GM21529 (cell line): ENCODE measurements around the gene FAM89A.

Experiments
- ATAC-seq: cut with Tn5 transposase; IDR thresholded peaks from one replicate; pipeline ENCODE4 v1.9.1; 2021; ENCODE audit not compliant: unreplicated experiment

The FAM89A gene

DNA sequence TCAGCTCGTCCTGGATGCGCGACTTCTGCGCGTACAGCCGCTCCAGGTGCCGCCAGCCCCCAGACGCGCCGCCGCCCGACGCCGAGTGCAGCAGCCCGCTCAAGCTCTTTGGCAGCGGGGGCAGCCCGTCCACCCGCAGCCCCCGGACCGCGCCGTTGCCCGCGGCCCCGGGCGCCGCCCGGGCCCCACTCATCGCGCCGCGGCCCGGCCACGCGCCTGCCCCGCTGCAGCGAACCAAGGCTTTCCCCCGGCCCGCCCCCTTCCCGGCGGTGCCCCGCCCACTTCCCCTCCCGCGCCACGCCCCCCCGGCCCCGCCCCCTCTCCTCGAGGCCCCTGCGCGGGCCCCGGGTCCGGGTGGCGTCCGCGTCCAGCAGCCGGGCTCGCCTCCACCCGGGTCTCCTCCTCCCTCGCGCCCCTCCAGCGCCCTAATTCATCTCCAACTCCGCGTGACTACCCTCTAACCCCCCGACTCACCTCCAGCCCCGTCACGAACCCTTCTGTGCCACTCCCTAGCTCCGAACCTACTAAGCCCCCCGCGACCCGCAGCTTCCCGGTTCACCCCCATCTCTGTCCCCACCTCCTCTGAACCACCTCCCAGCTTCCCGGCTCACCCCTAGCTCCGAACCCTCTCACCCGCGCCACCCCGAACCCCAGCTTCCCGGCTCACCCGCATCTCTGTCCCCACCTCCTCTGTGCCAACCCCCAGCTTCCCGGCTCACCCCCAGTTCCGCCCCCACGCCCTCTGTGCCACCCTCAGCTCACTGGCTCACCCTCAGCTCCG, at the start of gene FAM89A:
TSS of gene FAM89A (minus strand) at position 236 of the 781 bp plus-strand sequence. CDS start at position 193, 43 bp downstream.
- ATAC-seq: peak; percentile 65

DNA sequence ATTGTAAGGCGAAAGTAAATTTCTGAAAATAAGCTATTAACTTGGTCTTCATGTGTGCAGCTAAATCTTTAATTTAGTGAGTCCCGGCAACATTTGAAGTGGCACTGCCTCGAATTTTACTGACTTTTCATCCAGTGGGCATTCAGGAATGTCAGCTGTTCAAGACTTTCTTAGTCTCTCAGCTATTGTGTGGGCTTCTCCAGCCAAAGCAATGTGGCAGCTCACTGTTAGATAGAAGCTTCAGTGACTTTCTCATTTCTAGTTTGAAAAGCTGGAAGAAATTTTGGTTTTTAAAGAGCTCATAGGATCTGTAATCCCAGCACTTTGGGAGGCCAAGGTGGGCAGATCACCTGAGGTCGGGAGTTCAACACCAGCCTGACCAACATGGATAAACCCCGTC, 44.3 kb upstream of the FAM89A start:
- ATAC-seq: no peak

DNA sequence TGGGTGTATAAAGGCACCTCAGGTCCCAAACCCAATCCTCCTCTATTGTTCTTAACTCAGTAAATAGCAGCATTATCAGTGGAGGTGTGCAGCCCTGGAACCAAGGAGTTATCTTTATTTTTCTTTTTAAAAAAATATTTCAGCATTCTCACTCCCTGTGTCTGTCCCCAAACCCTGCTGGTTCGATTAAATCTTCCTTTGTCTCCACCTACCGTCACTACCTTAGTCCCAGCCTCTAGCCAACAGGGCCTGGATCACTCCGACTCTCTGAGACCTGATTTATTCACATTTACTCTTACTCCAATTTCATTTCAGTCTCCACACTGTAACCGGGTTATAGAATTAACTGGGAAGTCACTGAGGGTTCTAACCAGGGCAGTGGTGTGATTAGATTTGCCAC, 39.1 kb upstream of the FAM89A start:
- no peak for ATAC-seq

DNA sequence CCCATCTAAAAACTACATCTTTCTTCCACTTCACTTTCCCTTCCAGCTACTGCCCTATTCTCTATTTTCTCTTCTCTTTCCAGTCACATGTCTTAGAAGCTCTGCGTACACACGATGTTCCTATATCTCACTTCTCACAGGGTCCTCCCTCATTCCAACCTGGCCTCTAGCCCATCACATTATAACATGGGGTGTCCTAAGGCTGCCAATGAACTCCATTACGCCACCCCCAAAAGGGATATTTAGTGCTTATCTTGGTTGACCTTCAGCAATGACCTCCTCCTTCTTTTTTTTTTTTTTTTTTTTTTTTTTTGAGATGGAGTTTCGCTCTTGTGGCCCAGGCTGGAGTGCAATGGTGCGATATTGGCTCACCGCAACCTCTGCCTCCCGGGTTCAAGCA, 38.2 kb upstream of the FAM89A start:
- ATAC-seq: no peak

DNA sequence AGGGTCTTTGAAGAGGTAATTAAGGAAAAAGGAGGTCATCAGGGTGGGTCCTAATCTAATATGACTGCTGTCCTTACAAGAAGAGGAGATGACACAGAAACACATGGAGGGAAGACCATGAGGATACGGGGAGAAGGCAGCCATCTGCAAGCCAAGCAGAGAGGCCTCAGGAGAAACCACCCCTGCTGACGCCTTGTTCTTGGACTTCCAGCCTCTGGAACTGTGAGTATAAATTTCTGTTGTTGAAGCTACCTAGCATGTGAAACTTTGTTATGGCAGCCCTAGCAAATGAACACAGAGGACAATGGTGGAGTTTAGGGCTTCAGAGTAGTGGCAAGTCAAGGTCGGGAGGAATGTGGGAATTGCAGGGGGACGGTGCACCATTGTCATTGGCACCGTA, 36.7 kb upstream of the FAM89A start:
- ATAC-seq: no peak

DNA sequence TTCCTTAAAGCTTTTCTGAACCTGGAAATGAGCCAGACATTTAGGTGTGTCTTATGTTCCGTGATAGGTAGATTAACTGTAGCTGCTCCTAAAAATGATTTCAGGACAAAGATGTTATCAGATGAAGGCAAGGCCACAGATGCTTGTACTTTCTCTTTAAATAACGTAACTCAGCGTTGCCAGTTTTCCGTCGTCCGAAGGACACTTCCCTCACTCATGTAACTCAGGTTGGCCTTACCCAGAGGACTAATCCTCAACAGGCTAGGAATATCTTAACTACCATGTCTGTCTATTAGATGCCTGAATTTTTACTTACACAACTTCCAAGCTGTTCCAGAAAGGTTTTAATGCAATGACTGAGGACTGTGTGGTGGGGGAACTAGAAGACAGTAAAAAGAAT, 35.4 kb upstream of the FAM89A start:
- no peak for ATAC-seq

DNA sequence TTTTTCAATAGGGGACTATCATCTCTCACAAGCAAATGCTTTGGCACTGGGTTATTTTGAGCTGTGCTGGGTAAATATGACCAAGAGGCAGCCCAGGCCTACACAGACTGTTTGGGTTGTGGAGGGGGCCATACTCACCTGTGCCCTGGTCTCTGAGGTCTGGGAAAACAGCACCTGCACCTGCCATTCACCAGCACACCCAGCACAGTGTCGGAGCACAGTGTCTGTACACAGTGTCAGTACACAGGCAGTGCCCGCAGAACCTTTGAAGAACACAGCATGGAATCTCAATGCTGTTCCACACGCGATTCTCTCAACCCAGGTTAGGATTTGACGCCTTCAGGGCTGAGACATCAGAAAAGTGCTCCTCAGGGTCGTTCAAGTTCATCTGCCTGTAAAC, 35.0 kb upstream of the FAM89A start:
- ATAC-seq: no peak

DNA sequence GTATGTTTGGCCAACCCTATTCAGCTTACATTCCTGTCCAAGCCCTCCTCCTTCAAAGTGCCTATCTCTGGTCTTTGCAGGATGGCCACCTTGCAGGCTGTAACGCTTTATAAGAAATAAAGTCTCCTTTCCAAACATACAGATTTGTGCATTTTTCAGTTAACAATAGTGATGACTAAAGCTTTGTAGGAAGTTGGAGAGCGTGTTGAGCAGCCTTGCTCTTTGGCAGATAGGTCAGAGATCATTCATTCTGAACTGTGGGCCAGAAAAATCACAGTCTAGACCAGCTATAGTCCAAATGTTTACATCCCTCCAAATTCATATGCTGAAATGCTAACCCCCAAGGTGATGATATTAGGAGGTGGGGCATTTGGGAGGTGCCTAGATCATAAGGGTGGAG, 34.0 kb upstream of the FAM89A start:
- ATAC-seq: no peak

DNA sequence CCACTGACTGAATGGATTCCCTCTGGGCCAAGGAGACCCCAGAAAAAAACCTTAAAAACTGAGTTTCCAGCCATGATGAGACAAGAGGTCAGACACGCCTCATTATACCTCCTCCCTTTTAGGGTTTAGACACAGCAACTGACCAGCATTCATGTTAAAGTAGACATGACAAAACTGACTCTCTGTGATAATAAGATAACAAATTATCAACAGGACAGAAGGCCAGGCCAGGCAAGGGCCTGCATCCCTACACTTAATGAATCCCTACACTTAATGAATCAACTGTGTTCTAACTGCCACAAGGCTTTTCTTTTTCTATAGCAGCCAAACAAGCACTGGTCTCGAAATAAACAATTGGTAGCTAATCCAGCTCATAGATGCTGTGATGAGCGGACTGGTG, 33.3 kb upstream of the FAM89A start:
- no peak for ATAC-seq

DNA sequence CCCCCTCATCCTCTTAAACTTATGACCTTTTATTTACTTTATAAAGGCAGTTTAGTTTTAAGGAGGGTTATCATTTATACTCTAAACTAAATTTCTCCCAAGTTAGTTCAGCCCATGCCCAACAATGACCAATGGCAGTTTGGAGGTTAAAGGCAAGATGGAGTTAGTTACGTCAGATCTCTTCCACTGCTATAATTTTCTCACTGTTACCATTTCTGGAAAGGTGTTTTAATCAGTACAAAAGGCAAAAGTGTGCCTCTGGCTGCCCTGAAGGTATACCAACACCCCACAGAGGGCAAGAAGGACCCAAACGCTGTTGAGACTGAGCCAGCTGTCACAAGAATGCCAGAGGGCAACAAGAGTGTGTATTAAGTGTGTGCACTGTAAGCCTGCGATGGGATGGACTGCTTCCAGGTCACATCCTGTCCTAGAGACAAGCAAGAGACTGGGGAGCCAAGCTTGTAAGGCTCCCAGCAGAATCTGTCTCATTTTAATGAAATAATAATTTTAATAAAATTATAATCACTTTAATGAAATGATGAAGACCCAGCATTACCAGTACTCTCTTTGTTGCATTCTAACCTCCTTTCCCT, 32.5 kb upstream of the FAM89A start:
- ATAC-seq: no peak

DNA sequence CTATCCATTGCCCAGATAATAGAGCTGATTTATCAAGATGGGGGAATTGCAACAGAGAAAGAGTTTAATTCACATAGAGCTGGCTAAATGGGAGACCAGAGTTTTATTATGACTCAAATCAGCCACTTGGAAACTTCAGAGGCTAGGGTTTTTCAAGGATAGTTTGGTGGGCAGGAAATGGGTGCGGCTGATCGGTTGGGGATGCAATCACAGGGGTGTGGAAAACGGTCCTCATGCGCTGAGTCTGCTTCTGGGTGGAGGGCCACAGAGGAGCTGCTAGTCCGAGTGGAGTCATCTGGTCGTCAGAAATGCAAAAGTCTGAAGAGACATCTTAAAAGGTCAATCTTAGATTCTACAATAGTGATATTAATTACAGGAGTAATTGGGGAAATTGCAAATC, 32.0 kb upstream of the FAM89A start:
- ATAC-seq: no peak

DNA sequence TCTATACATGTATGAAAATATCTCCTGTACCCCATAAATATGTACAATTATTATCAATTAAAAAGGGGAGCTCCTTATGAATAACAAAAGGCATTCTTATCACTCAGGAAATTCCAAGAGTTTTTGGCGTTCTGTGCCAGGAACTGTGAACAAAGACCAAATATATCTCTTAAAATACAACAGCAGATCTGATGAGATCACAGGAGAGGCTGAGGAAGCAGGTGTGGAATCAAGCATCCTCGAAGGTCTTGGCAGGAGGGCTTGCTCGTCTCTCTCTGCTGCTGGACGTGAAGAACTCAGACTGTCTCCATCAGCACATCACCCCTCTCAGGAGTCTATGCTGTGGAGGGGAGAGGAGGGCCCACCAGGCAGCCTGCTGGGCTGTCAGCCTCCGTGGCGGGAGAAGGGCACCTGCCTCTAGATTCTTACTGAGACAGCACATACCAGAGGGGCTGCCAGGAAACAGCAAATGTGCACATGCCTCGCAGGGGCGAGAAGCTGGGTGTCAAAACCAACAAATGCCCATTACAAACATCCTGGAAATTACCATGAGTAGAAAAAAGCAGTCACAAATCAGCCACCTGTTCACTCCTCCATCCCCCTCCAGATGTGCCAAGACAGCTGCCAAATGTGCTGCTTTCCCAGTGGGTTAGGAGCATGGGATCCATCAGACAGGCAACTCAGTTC, 30.8 kb upstream of the FAM89A start:
- ATAC-seq: no peak

DNA sequence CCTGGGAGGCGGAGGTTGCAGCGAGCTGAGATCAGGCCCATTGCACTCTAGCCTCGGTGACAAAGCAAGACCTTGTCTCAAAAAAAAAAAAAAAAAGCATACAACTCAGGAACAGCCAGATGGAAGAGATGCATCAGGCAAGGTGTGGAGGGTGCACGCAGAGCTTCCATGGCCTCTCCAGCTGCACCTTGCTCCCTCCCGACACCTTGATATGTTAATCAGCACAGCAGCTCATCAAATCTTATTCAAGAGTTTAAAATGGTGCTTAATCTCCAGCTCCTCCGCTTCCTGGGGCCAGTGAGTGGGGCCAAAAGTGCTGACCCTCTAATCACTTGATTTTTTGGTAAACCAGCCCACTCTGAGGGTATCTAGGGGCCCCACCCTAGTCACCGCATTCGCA, 29.3 kb upstream of the FAM89A start:
- no peak for ATAC-seq

DNA sequence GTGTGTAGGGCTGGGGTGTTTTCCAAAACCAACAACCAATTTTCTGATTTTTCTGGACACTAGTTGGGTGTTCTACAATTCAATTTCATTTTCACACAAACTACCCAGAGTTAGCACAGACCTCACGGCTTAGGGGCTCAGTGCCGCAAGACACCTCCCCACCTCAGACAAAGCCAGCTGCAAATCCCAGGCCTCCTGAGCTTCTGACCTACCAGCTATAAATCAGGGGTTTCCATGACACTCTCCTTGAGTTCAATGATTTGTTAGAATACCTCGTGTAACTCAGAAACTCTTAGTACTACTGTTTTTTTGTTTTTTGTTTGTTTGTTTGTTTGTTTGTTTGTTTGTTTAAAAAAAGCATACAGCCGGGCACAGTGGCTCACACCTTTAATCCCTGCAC, 28.7 kb upstream of the FAM89A start:
- ATAC-seq: no peak

DNA sequence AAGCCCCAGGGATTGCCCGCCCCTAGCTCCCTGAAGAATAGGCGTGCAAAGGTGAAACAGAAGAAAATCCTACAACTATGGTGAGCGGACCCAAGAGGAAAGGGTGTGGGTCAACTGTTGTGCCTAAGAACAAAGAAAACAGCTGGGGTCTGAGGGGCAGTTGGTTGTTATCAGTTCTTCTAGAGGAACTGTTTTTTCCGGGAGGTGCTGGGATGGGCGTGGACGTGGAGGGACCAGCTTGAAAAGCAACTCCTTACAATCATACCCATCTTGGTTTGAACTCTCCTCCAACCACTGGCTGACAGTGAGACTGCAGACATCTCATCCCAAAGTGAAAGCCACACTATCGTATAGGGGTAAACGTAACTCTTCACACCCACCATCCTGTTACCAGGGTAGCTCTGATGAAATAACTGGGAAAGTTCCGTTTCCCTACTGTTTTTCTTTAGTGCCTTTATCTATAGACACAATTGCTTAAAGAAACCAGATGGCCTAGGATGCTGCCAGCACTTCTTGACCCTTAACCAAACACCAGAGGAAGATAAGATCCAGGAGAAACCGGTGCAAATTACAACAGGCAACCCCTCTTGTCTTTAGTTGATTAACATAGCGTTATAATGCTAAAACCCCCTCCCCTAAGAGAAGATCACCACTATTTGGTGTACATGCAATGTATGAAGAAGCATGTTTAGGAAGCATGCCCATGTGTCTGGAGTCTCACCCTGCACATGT, 25.6 kb upstream of the FAM89A start:
- no peak for ATAC-seq

DNA sequence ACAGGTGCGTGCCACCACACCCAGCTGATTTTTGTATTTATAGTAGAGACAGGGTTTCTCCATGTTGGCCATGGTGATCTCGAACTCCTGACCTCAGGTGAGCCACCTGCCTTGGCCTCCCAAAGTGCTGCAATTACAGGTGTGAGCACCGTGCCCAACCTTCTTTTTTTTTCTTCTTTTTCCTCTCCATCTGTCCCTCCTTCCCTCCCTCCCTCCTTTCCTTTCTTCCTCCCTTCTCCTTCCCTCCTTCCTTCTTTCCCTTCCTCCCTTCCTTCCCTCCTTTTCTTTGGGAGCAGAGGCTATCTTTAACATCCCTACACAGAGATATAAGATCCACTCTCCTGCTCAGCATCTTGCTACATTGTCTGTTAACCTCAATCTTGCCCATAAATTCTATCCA, 24.4 kb upstream of the FAM89A start:
- no peak for ATAC-seq

DNA sequence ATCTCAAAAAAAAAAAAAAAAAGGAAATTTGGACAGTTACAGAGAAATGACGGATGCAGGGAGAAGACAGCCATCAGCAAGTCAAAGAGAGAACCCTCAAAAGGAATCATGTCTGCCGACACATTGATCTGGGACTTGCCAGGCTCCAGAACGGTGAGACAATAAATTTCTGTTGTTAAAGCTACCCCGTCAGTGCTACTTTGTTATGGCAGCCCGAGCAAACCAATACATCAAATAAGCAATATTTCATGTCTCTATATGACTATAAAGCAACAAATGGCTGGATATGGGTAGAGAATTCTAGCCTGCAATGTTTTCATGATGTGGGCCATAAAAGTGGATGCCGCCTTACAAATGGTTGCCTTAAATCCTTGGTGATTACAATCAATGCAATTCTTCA, 23.3 kb upstream of the FAM89A start:
- ATAC-seq: no peak

DNA sequence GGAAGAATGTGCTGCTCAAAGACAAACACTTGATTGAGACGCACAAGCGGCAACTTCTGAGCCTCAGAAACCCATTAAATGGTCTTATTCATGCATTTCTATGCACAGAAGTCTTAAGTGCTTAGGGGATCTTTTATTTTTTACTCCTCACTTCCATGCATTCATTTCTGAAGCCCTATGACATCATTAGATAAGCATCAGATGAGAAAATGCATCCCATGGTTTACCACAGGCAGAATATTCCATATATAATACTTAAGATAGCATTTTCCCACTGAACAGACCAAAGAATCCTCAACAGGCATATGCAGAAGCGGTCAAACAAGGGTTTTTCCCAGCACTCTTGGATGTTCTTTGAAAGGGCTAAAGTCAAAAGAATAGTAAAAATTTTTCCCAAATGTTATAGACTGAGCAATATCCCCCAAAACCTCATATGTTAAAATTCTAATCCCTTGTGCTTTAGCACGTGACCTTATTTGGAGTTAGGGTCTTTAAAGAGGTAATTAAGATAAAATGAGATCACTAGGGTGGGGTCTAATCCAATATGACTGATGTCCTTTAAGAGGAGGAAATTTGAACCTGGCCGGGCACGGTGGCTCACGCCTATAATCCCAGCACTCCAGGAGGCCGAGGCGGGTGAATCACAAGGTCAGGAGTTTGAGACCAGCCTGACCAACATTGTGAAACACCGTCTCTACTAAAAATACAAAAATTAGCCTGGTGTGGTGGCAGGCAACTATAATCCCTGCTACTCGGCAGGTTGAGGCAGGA, 22.6 kb upstream of the FAM89A start:
- ATAC-seq: no peak

DNA sequence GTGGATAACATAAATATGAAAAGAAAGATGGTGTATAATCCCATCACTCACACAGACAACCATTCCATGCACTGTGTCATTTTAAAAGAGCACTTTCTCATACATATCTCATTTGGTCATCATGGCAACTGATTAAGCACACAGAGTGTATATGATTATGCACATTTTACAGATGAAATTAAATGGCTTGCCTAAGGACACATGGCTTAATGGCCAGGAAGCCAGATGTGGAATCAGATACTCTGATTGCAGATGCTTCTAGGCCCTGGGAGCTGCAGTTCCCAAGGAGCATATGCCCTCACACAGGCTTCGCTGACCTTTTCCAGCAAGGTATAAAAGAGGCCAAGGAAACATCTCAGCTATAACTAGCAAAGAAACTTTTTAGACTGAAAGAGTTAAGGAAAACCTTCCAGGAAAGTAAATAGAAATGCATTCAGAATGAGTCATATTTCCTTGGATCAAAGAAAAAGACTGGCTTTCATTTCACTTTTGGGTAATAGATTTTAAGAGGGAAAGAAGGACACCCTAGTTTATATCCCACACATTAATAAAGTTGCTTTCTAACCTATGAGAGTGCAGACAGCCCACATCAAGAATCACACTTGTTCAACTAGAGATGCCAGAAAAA, 19.6 kb upstream of the FAM89A start:
- no peak for ATAC-seq

DNA sequence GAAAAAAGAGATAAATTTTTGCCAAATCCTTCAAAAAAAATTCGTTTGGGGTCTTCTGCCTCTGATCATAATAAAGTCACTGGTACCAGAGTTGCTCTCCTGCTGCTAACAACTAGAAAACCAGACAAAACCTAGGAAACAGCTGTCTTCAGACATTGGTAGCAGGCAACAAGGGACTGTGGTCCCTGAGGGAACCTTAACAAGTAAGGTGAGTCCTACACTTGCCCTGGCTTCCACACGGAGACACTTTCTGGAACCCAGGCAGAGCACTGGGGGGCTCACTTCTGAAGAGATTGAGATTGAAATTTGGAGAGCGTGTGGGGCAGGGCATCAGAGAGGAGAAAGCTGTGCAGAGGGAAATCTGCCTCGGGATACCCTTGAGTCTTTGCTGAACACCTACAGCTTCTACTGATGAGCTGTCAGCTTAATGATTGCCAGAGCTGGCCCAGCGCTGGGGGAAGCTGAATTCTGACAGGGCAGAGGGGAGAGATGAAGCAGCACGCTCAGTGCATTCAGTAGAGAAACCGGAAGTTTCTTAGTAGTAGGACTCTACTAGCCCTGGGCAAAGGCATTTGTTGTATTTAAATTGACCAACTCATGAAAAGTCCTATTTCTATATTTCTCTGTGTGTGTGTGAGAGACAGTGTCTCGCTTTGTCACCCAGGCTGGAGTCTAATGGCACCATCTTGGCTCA, 18.5 kb upstream of the FAM89A start:
- no peak for ATAC-seq
